Activated T-cell treated with anti-CD3 and anti-CD28 coated beads for 24 hours (primary cell): ENCODE measurements around the gene TMC7.
"Not testable (repeated sequence)": the region's sequence is repeated elsewhere in the genome, so short reads cannot be mapped to it uniquely, and the experiment has no call there.

Experiments
- DNase-seq: peaks from one replicate; pipeline ENCODE4 v3.0.0-alpha.2; 2020; ENCODE audit warnings: low read depth

The TMC7 gene

DNA sequence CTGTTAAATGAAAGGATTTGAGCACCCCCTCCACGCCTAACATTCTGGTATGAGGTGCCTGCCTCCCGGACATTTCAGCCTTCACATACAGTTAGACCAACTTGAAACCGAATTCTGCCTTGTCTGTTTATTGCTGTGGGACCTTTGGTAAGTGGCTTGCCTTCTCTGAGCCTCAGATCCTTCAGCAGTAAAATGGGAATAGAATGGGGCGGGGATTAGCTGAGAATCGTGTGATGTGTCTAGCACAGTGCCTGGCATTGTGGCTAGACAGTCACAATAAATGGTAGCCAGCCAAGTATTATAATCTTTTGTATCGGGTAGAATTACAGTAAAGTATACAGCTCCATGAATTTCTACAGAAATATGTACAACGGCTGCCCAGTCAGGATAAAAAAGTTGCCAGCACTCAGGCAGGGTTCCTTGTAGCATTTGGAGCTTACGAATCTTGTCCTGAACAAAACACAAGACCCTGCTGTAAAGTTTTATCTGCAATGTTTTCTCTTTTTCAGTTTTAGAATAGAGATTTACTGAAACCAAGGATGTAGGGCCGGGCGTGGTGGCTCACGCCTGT is 786 bp downstream of the TMC7 start:
- DNase-seq = no peak

GRCh38 chr16:18985256-18985655 is 1.5 kb downstream of the TMC7 start:
- not testable (repeated sequence) for DNase-seq

DNA sequence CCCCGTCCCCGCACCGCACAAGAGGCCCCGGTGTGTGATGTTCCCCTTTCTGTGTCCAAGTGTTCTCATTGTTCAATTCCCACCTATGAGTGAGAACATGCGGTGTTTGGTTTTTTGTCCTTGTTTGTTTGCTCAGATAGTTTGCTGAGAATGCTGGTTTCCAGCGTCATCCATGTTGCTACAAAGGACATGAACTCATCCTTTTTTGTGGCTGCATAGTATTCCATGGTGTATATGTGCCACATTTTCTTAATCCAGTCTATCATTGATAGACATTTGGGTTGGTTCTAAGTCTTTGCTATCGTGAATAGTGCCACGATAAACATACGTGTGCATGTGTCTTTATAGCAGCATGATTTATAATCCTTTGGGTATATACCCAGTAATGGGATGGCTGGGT is 8.0 kb downstream of the TMC7 start:
- DNase-seq = not testable (repeated sequence)

- DNase-seq = not testable (repeated sequence)
These were observed 9.8 kb downstream of the TMC7 start for GRCh38 chr16:18993531-18993930.

DNA sequence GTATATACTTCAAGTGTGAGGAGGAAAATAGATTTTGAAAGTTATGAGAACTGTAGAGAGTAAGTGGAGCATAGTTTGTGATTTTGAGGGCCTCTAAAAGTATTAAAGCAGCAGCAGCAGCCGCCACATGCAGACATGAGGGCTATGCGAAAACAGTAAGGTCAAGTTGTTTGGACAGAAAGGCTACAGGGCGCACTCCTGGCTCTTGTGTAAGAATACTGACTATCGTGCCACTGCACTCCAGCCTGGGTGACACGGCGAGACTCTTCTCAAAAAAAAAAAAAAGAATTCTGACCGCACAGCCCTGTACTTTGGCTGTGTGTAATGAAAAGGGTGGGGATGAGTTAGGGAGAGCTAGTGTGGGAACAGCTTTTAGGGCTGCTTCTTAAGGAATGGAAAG is 10.4 kb downstream of the TMC7 start:
- not testable (repeated sequence) for DNase-seq

- not testable (repeated sequence) for DNase-seq
These were observed 11.7 kb downstream of the TMC7 start for GRCh38 chr16:18995406-18995805.

DNA sequence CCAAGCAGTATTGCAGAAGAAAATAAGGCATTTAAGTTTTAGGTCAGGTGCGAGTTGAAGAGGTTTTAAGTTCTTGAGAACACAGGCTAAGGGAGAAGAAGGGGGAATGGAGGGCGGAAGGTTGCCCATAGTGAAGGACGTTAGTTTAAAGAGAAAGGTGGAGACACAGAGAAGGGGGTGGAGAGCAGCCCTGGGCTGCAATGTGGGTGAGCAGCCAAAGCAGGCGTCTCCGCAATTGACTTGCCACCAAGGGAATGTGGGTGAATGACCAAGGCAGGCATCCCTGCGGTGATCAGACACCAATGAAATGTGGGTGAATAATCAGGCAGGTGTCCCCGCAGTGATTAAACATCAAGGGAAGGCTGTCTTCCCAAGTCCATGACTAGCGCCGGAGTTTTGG is 12.8 kb downstream of the TMC7 start:
- DNase-seq = not testable (repeated sequence)

GRCh38 chr16:18997001-18997400 is 13.3 kb downstream of the TMC7 start:
- DNase-seq = not testable (repeated sequence)

GRCh38 chr16:18999045-18999393 is 15.3 kb downstream of the TMC7 start:
- no peak for DNase-seq

DNA sequence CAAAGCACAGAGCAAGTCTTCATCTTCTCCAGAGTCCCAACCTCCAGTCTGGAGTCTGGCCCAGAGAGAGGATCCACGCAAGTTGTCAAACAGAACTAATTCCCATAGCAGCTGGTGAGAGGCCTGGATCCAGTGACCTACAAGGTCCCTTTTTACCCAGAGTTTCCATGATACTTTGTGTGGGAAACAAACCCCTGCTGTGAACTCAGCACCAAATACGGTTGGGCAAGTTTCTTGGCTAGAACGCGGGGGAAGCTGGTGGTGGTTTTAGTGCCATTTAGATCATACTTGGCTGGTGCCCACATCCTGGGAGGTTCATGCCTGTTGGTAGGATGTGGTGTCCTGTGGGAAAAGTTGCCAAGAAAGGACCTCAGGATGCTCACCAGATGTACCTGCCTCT is 18.1 kb downstream of the TMC7 start:
- no peak for DNase-seq

DNA sequence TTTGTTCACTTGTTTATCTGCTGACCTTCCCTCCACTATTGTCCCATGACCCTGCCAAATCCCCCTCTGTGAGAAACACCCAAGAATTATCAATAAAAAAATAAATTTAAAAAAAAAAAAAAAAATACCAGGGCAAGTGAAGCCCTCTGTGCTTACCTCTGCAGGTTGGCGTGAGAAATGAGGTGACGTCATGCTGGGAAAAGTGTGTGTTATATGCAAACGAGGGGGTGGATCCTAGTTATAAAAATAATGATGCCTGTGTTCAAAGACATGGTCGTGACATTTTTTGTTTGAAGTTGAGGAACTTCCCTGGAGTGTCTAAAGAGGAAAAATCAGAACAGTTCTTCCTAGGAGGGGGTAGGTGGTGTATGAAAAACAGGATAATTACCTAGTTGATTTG is 20.2 kb downstream of the TMC7 start:
- DNase-seq = no peak

GRCh38 chr16:19005561-19006445 is 22.1 kb downstream of the TMC7 start:
- DNase-seq = no peak

GRCh38 chr16:19006446-19007315 is 22.9 kb downstream of the TMC7 start:
- DNase-seq = no peak

- DNase-seq = no peak
These were observed 24.8 kb downstream of the TMC7 start for GRCh38 chr16:19008245-19009169.

DNA sequence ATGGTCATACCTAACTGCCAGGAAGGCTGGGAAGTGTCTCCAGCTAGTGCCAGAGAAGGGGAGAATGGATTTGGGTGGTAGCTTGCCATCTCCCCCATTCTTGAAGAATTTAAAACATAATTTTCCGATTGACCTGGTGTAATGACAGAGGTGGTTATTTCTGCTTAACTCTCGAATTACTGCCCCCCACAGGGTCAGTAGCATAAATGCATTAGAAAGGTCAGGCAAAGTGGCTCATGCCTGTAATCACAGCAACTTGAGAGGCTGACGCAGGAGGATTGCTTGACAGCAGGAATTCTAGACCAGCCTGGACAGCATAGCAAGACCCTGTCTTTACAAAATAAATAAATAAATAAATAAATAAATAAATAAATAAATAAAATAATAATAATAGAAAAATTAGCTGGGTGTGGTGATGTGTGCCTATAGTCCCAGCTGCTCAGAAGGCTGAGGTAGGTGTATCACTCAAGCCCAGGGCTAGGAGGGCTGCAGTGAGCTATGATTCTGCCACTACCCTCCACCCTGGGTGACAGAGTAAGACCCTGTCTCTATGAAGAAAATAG is 27.5 kb downstream of the TMC7 start:
- no peak for DNase-seq

DNA sequence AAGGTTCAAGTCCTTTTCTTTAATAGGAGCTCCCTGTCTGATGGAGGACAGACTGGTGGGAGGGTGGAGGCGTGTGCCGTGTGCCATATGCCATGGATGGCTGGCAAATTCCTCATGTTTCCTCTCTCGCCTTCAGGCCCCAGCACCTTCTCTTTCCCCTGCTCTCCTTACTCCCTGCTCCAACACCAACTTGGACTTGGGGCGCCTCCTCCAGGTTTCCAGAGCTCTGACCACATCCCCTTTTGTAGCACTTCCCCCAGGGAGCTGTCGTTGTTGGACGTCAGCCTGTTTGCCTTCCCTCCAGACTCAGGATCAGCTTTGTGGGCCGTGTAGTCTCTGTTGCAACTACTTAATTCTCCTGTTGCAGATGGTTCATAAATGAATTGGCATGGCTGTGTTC is 30.7 kb downstream of the TMC7 start:
- no peak for DNase-seq

GRCh38 chr16:19017179-19017578 is 33.4 kb downstream of the TMC7 start:
- DNase-seq = no peak

GRCh38 chr16:19020689-19021088 is 37.0 kb downstream of the TMC7 start:
- no peak for DNase-seq

DNA sequence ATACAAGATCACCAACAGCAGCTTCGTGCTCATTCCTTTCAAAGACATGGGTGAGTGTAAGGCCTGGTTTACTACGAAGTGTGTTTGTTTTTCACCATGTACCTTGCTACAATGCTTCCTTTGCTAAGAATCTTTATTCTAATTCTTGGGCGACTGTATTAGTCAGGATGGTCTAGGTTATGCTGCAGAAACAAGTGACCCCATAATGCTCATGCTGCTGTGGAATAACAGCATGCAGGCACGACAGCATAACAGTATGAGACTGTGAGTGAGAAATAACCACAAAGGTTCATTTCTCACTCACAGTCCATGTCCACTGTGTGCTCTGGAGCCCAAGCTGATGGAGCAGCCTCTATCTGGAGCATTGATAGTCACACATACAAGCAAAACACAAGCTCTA is 38.0 kb downstream of the TMC7 start:
- no peak for DNase-seq

GRCh38 chr16:19027416-19027815 is 43.7 kb downstream of the TMC7 start:
- DNase-seq = no peak

- no peak for DNase-seq
These were observed 46.2 kb downstream of the TMC7 start for GRCh38 chr16:19029980-19030379.
